WTC11 (cell line): ENCODE data around the gene CREM. TPM values are rescaled to one million over a fixed set of nuclear protein-coding genes. Genes with fewer than 3 reads are reported as not detected.

ENCODE experiments used
- ATAC-seq: fragments of 200-7000 bp; cut with Tn5 transposase; 2 replicates; pipeline ENCODE4 v1.10.0; 2021; ENCODE audit warnings: mild to moderate bottlenecking, moderate library complexity
- CTCF ChIA-PET: fragments of 300-600 bp; sonication (Branson Sonifier 250); formaldehyde crosslinking; loops from one replicate; lab custom pipeline; 2021; ENCODE audit warnings: antibody characterized with exemption; lab: Charles Lee
- POLR2A ChIA-PET: fragments of 350-600 bp; sonication (Branson Sonifier 250); formaldehyde crosslinking; loops from one replicate; lab custom pipeline; 2021; ENCODE audit warnings: antibody characterized with exemption; lab: Charles Lee
- DNase-seq: peaks from one replicate; pipeline ENCODE4 v3.0.0; 2021; ENCODE audit warnings: low spot score
- H3K27ac Mint-ChIP-seq: 2 replicates; pipeline ENCODE4 v1.8.0; 2021; ENCODE audit warnings: mixed read lengths
- H3K27me3 Mint-ChIP-seq: 2 replicates; pipeline ENCODE4 v1.8.0; 2021; ENCODE audit warnings: low read depth, mild to moderate bottlenecking, moderate library complexity, mixed read lengths
- H3K36me3 Mint-ChIP-seq: 2 replicates; pipeline ENCODE4 v1.8.0; 2021; ENCODE audit warnings: mixed read lengths
- H3K4me1 Mint-ChIP-seq: 2 replicates; pipeline ENCODE4 v1.8.0; 2022; ENCODE audit warnings: mixed read lengths
- H3K4me3 Mint-ChIP-seq: 2 replicates; pipeline ENCODE4 v1.8.0; 2021; ENCODE audit warnings: mild to moderate bottlenecking, moderate library complexity, mixed read lengths
- H3K9me3 Mint-ChIP-seq: 2 replicates; pipeline ENCODE4 v1.8.0; 2021; ENCODE audit warnings: mixed read lengths
- CBFB ChIP-seq: sonication (generic); formaldehyde crosslinking; IDR thresholded peaks from 2 replicates; pipeline ENCODE4 v1.8.1; 2022; ENCODE audit warnings: mild to moderate bottlenecking, low read depth, missing genetic modification reagents
- ELF4 ChIP-seq: sonication (generic); formaldehyde crosslinking; IDR thresholded peaks from 2 replicates; pipeline ENCODE4 v1.8.1; 2022; ENCODE audit warnings: low read depth, mild to moderate bottlenecking, moderate library complexity, missing genetic modification reagents
- ERG ChIP-seq: fragments of 250-450 bp; sonication (Bioruptor Pico); IDR thresholded peaks from 2 replicates; pipeline ENCODE4 v1.8.0; 2021; ENCODE audit warnings: mild to moderate bottlenecking
- GABPB1 ChIP-seq: sonication (generic); formaldehyde crosslinking; IDR thresholded peaks from 2 replicates; pipeline ENCODE4 v1.8.1; 2023; ENCODE audit warnings: mild to moderate bottlenecking, missing genetic modification reagents
- GRHL2 ChIP-seq: fragments of 250-450 bp; sonication (Bioruptor Pico); IDR thresholded peaks from 2 replicates; pipeline ENCODE4 v1.8.0; 2022; ENCODE audit warnings: mild to moderate bottlenecking, moderate library complexity; ENCODE audit not compliant: insufficient replicate concordance, severe bottlenecking
- HMGA2 ChIP-seq: fragments of 250-450 bp; sonication (Bioruptor Pico); IDR thresholded peaks from 2 replicates; pipeline ENCODE4 v1.4.0; 2021; ENCODE audit warnings: mild to moderate bottlenecking, moderate library complexity
- IRF1 ChIP-seq: sonication (generic); formaldehyde crosslinking; IDR thresholded peaks from 2 replicates; pipeline ENCODE4 v1.8.0; 2023; ENCODE audit warnings: missing genetic modification reagents
- JUN ChIP-seq: sonication (generic); formaldehyde crosslinking; IDR thresholded peaks from 2 replicates; pipeline ENCODE4 v1.8.0; 2023; ENCODE audit warnings: mild to moderate bottlenecking, missing genetic modification reagents
- KAT7 ChIP-seq: sonication (generic); formaldehyde crosslinking; IDR thresholded peaks from 2 replicates; pipeline ENCODE4 v1.8.1; 2023; ENCODE audit warnings: missing genetic modification reagents, mild to moderate bottlenecking, borderline replicate concordance
- MAX ChIP-seq: sonication (generic); formaldehyde crosslinking; IDR thresholded peaks from 2 replicates; pipeline ENCODE4 v1.8.0; 2022; ENCODE audit warnings: mild to moderate bottlenecking, missing genetic modification reagents
- MLX ChIP-seq: sonication (generic); formaldehyde crosslinking; IDR thresholded peaks from 2 replicates; pipeline ENCODE4 v1.8.1; 2023; ENCODE audit warnings: mild to moderate bottlenecking, missing genetic modification reagents, moderate library complexity
- MXD4 ChIP-seq: fragments of 250-450 bp; sonication (Bioruptor Pico); IDR thresholded peaks from 2 replicates; pipeline ENCODE4 v1.8.0; 2021; ENCODE audit warnings: mild to moderate bottlenecking, moderate library complexity, borderline replicate concordance
- MYBL2 ChIP-seq: sonication (generic); formaldehyde crosslinking; IDR thresholded peaks from 2 replicates; pipeline ENCODE4 v1.8.1; 2023; ENCODE audit warnings: mild to moderate bottlenecking, moderate library complexity, missing genetic modification reagents
- NFE2L1 ChIP-seq: sonication (generic); formaldehyde crosslinking; IDR thresholded peaks from 2 replicates; pipeline ENCODE4 v1.8.1; 2023; ENCODE audit warnings: missing genetic modification reagents
- PRRX2 ChIP-seq: fragments of 250-450 bp; sonication (Bioruptor Pico); IDR thresholded peaks from 2 replicates; pipeline ENCODE4 v1.8.0; 2021; ENCODE audit warnings: mild to moderate bottlenecking
- RELA ChIP-seq: sonication (generic); formaldehyde crosslinking; IDR thresholded peaks from 2 replicates; pipeline ENCODE4 v1.8.1; 2022; ENCODE audit warnings: missing genetic modification reagents, mild to moderate bottlenecking, borderline replicate concordance
- RORB ChIP-seq: fragments of 250-450 bp; sonication (Bioruptor Pico); IDR thresholded peaks from 2 replicates; pipeline ENCODE4 v1.9.0; 2021; ENCODE audit warnings: mild to moderate bottlenecking
- TEAD4 ChIP-seq: sonication (generic); formaldehyde crosslinking; IDR thresholded peaks from 2 replicates; pipeline ENCODE4 v1.8.0; 2022; ENCODE audit warnings: mild to moderate bottlenecking, missing genetic modification reagents
- ZNF138 ChIP-seq: sonication (generic); formaldehyde crosslinking; conservative IDR thresholded peaks from 2 replicates; pipeline ENCODE4 v1.8.1; 2022; ENCODE audit warnings: mild to moderate bottlenecking, moderate library complexity, missing genetic modification reagents
- ZNF219 ChIP-seq: sonication (generic); formaldehyde crosslinking; IDR thresholded peaks from 2 replicates; pipeline ENCODE4 v1.8.0; 2023; ENCODE audit warnings: missing genetic modification reagents, mild to moderate bottlenecking, borderline replicate concordance
- ZNF396 ChIP-seq: fragments of 250-450 bp; sonication (Bioruptor Pico); IDR thresholded peaks from 2 replicates; pipeline ENCODE4 v1.8.0; 2021; ENCODE audit warnings: mild to moderate bottlenecking, moderate library complexity, borderline replicate concordance
- ZNF423 ChIP-seq: fragments of 250-450 bp; sonication (Bioruptor Pico); IDR thresholded peaks from 2 replicates; pipeline ENCODE4 v2.1.2; 2022; ENCODE audit warnings: mild to moderate bottlenecking, moderate library complexity
- ZNF425 ChIP-seq: fragments of 250-450 bp; sonication (Bioruptor Pico); conservative IDR thresholded peaks from 2 replicates; pipeline ENCODE4 v1.9.0; 2021; ENCODE audit warnings: mild to moderate bottlenecking
- ZNF532 ChIP-seq: fragments of 250-450 bp; sonication (Bioruptor Pico); IDR thresholded peaks from 2 replicates; pipeline ENCODE4 v1.9.0; 2021; ENCODE audit warnings: mild to moderate bottlenecking, borderline replicate concordance
- total RNA-seq: library from RNA; stranded (reverse); gene quantifications from 3 replicates; pipeline ENCODE4 v1.2.3, GENCODE V29; 2021

The CREM gene
- total RNA-seq, 1 experiment from 2014 or later, result 23.6 TPM

- no peaks in the 10 kb centered on the region for H3K27me3 Mint-ChIP-seq
- peaks cover 14% of the 10 kb centered on the region; the same call in 1 of the 2 replicates for H3K9me3 Mint-ChIP-seq
- H3K36me3 Mint-ChIP-seq, result peaks cover 10% of the 10 kb centered on the region; the same call in 1 of the 2 replicates
- peaks cover 27% of the 10 kb centered on the region for H3K4me1 Mint-ChIP-seq
- ChIA-PET POLR2A (no interaction called here), CTCF (no interaction called here)
- no peak overlapping the region for H3K27ac Mint-ChIP-seq
- no peak for DNase-seq
- ATAC-seq, result no peak
- H3K4me3 Mint-ChIP-seq, result no peak overlapping the region
- no peak for TF ChIP-seq RORB (CRISPR knock-in tag)
- no peak for TF ChIP-seq GABPB1 (CRISPR knock-in tag)
- TF ChIP-seq PRRX2 (CRISPR knock-in tag), result no peak
- no peak for TF ChIP-seq MLX (CRISPR knock-in tag)
- no peak for TF ChIP-seq RELA (CRISPR knock-in tag)
- TF ChIP-seq MXD4 (CRISPR knock-in tag), result no peak
- no peak for TF ChIP-seq NFE2L1
- TF ChIP-seq CBFB (CRISPR knock-in tag), result no peak
- no peak for TF ChIP-seq GRHL2 (CRISPR knock-in tag)
- no peak for TF ChIP-seq ERG (CRISPR knock-in tag)
- TF ChIP-seq ELF4 (CRISPR knock-in tag), result no peak
- no peak for TF ChIP-seq IRF1 (CRISPR knock-in tag)
- no peak for TF ChIP-seq ZNF396 (CRISPR knock-in tag)
- TF ChIP-seq ZNF532 (CRISPR knock-in tag), result no peak
- no peak for TF ChIP-seq JUN
These were observed 66.1 kb downstream of the CREM start for GRCh38 chr10:35192645-35193249.

- no peak overlapping the region for H3K27ac Mint-ChIP-seq
- peaks cover 27% of the 10 kb centered on the region for H3K4me1 Mint-ChIP-seq
- POLR2A ChIA-PET, result interaction anchor here (2.2 kb wide), 1 partner anchor 68 kb away, joined by 10 read pairs; the partner anchor contains the start of gene CREM
- H3K9me3 Mint-ChIP-seq, result peaks cover 14% of the 10 kb centered on the region; the same call in 1 of the 2 replicates
- no peak overlapping the region for H3K4me3 Mint-ChIP-seq
- ATAC-seq (no peak), DNase-seq (no peak)
- peaks cover 10% of the 10 kb centered on the region; the same call in 1 of the 2 replicates for H3K36me3 Mint-ChIP-seq
- CTCF ChIA-PET, result interaction anchor here (1.2 to 2.6 kb wide), 4 partner anchors 12 to 308 kb away, joined by 4 to 64 read pairs (median 22); no protein-coding TSS in a partner anchor
- H3K27me3 Mint-ChIP-seq, result no peaks in the 10 kb centered on the region
- TF ChIP-seq KAT7 (CRISPR knock-in tag) (no peak), HMGA2 (CRISPR knock-in tag) (no peak), MAX (no peak), ZNF423 (CRISPR knock-in tag) (no peak), CBFB (CRISPR knock-in tag) (no peak), ZNF396 (CRISPR knock-in tag) (no peak), ZNF138 (no peak), ZNF425 (CRISPR knock-in tag) (no peak), TEAD4 (CRISPR knock-in tag) (no peak), MYBL2 (CRISPR knock-in tag) (no peak), MLX (CRISPR knock-in tag) (no peak), ZNF219 (CRISPR knock-in tag) (no peak)
These were observed 67.8 kb downstream of the CREM start for GRCh38 chr10:35194471-35194870.
